Hepatocyte (in vitro differentiated cells): ENCODE data around the gene PRELP.

Experiments used
- CTCF ChIP-seq: fragments of 200-600 bp; sonication (generic); IDR thresholded peaks from 2 replicates; pipeline ENCODE4 v1.5.1; 2016; ENCODE audit warnings: antibody characterized with exemption, mild to moderate bottlenecking; ENCODE audit not compliant: poor library complexity
- EZH2 ChIP-seq: fragments of 200-600 bp; sonication (generic); IDR thresholded peaks from 2 replicates; pipeline ENCODE4 v1.6.1; 2016; ENCODE audit warnings: antibody characterized with exemption, mild to moderate bottlenecking, borderline replicate concordance
- EZH2phosphoT487 ChIP-seq: fragments of 200-600 bp; sonication (generic); IDR thresholded peaks from one replicate; pipeline ENCODE4 v1.6.1; 2018; ENCODE audit warnings: antibody characterized with exemption, mild to moderate bottlenecking, low read depth, moderate library complexity; ENCODE audit not compliant: unreplicated experiment, severe bottlenecking

- no peak for TF ChIP-seq CTCF
- no peak for TF ChIP-seq EZH2
- no peak for TF ChIP-seq EZH2phosphoT487
Measured at GRCh38 chr1:203456577-203456976, 19.0 kb upstream of the PRELP start.
